ENCODE measurements around the gene ADCK1.
"Not testable (repeated sequence)": the region's sequence is repeated elsewhere in the genome, so short reads cannot be mapped to it uniquely, and the experiment has no call there.

ADCK1 gene

DNA sequence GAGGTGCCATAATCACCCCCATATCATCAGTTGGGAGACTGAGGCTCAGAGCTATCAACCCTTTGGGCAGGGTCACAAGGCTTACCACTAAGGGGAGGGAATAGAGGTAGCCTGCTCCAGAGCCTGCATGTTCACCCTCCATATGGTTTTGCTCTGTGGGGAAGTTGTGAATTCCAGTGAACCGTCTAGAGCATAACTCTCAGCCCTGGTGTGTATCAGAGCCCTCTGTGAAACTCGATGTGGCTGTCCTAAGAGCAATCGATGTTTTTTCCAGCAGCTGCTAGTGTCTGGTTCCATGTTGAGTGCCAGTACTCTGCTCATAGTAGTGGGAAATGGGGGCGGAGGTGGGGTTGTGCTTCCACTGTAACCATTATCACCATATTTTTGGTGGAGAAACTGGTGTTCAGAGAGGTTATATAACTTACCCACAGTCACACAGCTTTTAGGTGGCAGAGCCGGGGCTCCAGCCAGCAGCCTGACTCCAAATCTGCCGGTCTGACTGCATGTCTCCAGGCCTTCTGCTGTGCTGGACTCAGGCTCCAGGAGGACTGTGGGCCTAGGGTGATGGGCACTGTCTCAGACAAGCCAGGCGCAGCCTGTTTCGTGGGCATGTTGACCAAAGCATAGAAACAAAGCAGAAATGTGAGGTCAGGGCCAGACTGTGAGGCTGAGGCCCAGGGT is 104.2 kb downstream of the ADCK1 start:
- DNase-seq: no peak

DNA sequence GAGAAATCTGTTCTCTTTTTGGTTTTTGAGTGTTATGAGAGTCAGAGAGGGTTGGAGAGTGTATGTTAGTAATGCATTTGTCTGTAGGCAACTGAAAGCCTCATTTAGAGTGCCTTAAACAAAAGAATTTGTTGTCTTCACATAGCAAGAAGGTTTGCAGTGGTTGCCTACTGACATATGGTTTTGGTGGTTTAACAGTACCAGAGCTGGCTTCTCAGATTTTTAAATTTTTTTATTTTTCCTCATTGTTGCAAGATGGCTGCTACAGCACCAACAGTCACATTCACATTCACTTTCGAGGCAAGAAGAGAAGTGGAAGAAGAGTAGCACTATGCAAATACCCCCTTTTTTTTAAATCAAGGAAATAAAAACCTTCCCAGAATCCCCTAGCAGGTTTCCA is 106.5 kb downstream of the ADCK1 start:
- DNase-seq: no peak

DNA sequence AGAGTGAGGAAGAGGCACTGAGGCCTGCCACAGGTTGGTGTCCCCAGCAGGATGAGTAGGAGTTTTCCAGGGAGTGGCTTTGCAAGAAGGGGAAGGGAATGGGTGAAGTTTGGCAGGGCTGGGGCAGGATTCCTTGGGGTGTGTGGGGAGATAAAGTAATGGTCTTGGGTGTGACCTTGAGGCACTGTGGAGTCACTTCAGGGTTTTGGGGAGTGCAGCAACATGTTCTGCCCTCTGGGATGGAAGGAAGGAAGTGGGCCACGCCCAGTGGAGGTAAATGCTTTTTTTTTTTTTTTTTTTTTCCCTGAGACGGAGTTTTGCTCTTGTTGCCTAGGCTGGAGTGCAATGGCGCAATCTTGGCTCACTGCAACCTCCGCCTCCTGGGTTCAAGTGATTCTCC is 108.9 kb downstream of the ADCK1 start:
- DNase-seq: no peak

DNA sequence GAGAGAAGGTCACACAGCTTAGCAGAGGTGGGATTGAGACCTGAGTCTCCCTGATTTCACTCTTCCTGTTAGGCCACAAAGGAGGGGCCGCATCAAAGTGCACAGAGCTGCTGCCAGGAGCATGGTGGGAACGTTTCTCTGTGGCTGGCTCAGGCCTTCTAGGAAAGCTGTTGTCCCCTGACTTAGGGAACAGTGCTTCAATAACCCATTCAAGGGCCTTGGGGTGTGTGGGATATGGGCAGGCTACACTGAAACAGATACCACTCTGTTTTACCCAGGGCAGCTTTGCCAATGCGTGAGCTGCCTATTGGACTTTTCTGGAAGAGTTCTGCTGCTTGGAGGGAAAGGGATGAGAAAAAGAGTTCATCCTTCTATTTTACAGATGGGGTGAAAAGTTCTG is 110.0 kb downstream of the ADCK1 start:
- DNase-seq: no peak

DNA sequence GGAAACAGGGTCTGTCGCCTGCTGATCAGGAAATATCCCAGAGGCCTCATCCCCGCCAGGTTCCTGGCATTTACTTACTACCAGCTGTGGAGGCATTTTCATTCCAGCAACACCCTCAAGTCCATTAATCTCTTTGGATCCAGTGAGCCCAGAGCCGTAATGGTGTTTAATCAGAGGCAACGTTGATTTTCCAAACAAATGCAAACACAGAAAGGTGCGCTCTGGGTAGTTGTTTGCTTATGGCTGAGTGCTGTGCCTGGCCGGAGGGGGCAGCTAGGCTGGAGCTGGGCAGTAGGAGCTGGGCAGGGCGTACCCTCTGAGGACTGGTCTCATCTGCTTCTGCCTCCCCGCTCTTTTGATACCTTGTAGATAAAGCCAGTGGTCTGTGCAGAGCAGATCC is 110.6 kb downstream of the ADCK1 start:
- no peak for DNase-seq

DNA sequence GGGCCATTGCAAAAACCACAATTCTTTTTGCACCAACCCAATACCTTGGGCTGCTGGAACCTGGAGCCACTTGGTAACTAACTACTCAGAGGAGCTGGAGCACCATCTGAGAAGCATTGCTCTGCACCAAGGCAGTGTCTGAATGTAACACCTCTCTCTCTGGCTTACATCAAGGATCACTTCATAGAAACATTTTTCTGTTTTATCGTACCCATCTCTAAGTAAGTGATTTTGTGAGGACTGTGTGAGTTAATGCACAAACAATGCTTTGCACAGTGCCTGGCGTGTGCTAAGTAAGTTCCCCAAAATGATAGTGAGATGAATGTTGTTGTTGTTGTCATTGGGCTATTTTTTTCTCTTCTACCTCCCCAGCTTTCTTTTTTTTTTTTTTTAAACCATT is 111.4 kb downstream of the ADCK1 start:
- DNase-seq: no peak

DNA sequence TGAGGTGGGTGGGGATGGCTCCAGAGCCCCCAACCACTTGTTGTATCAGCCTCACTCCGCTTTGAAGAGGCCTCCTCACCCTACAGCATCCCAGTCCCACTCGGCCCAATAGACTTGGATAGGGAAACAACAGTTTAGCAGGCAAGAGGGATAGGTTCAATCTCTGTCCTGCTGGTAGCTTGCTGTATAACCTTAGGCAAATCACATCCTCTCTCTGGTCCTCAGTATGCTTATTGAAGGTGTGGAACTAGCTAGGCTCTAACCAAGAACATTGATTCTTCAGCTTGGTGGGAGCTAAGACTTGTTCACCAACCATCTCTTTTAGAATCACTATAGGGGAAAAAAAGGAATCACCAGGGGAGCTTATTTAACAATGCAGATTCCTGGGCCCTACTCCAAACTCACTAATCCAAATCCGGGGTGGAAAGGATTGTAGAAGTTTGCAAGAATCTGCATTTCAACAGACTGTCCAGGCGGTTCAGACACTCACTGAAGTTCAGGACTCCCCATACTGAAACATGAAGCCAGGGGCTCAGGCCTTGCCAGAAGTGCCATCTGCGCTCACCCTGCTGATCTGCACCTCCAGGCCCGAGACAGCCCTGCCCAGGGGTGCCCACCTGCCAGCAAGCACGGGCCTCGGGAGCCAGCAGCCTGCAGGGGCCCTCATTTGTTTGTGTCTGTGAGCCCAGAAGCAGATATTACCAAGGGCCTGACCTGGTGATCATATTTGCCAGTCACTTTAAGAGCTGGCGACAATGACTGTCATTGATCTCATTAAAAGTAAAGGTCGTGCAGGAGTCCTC is 113.0 kb downstream of the ADCK1 start:
- no peak for DNase-seq

DNA sequence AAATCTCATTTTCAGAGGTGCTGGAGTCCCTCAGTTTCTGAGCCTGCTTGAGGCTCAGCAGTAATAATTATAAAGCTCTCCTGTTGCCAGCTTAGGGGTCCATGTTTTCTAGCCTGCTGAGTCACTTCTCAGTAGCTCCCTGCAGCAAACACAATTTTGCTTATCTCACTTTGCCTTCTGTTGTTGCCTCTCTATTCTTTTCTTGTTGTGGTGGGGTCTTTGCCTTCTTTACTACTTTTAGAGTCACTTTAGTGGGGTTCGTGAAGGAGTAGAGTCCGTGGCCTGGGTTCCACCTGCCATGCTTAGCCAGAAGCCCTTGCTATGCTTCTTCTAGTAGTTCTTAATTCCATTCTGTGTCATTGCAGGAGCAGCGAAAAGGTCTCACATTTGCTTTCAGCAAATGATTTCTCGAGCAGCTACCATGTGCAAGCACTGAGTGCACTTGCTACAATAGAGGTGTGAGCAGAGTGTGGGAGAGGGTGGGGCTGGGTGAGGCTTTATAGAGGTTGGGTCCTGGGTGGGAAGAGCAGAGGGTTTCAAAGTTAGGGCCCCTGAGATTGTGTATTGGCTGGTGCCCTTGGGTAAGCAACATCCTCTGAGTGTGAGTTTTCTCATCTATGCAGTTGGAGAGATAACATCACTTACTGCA is 114.3 kb downstream of the ADCK1 start:
- DNase-seq: no peak

DNA sequence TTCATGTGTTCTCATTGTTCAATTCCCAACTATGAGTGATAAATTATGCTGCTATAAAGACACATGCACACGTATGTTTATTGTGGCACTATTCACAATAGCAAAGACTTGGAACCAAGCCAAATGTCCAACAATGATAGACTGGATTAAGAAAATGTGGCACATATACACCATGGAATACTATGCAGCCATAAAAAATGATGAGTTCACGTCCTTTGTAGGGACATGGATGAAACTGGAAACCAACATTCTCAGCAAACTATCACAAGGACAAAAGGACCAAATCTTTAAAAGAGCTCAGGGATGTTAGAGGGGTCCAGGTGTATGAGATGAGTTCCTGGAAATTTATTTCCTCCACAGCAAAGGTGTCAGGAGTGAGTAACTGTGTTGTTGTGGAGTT is 115.5 kb downstream of the ADCK1 start:
- DNase-seq: not testable (repeated sequence)

DNA sequence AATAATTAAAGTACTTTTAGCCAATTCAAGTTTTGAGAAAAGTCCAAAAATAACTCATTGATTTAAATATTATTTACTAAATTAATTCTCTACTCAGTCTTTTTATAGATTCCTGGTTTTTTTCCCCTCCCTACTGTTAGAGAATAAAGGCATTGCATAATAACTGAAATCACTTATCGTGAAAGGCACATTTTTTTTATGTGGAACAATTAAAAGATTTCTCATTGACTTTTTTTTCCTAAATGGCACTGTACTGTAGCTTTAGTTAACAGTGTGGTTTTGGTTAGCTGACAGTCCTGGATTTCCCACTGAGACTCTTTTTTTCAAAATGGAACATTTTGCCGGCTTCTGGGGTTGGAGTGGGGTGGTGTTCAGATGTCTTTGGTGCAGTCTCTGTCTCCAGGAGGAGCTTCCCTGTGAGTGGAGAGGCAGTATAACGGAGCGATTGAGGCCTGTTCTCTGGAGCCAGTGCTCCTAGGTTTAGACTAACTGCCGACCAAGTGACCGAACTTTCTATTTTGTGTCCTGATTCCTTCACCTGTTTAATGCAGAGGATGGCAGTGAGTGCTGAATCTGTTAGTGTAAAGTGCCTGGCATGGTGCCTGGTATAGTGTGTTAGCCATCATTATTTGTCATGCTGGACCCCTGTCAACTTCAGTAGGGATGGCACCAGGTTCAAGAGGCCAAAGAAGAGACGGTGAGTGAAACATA is 117.7 kb downstream of the ADCK1 start:
- DNase-seq: no peak

DNA sequence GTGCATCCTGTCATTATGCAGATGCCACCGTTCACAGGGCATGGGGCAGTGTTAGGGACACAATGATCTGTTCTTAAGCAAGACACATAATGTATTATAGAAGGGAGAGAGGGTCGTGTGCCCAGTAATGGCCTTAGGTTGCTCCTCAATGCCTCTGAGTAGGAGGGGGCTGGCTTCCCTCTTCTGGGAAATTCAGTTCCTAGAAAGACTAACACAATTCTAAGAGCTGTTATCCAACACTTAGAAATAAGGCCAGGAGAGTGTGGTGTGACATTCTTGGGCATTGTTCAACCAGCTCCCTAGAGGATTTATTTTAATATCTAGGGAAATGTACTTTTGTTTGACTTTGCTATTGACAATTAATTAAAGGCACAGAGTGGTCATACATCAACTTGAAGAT is 118.5 kb downstream of the ADCK1 start:
- no peak for DNase-seq

DNA sequence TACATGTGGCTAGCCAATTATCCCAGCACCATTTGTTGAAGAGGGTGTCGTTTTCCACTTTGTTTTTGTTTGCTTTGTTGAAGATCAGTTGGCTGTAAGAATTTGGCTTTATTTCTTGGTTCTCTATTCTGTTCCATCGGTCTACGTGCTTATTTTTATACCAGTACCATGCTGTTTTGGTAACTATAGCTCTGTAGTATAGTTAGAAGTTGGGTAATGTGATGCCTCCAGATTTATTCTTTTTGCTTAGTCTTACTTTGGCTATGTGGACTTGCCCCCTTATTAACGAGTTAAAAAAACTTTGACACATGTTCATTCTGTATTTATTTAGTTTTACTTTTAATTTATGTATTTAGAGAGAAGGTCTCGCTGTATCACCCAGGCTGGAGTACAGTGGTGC is 120.4 kb downstream of the ADCK1 start:
- DNase-seq: no peak

DNA sequence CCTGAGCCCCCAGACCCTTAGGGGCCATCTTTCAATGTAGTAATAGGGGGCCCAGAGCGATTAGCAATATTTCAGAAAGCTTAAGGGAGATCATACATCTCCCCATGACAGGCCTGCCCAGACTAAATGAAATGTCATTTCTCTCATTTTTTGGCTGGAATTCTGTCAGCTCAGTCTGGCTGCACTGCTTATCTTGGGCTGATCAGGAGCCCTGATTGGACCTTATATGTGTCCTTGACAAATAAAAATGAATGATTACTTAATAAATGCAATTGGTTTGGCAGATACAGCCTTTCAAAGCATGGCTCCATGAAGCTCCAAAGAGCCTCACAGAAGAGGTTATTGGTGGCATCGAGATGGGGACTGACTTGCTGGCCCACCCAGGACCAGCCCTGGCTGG is 121.9 kb downstream of the ADCK1 start:
- DNase-seq: no peak

DNA sequence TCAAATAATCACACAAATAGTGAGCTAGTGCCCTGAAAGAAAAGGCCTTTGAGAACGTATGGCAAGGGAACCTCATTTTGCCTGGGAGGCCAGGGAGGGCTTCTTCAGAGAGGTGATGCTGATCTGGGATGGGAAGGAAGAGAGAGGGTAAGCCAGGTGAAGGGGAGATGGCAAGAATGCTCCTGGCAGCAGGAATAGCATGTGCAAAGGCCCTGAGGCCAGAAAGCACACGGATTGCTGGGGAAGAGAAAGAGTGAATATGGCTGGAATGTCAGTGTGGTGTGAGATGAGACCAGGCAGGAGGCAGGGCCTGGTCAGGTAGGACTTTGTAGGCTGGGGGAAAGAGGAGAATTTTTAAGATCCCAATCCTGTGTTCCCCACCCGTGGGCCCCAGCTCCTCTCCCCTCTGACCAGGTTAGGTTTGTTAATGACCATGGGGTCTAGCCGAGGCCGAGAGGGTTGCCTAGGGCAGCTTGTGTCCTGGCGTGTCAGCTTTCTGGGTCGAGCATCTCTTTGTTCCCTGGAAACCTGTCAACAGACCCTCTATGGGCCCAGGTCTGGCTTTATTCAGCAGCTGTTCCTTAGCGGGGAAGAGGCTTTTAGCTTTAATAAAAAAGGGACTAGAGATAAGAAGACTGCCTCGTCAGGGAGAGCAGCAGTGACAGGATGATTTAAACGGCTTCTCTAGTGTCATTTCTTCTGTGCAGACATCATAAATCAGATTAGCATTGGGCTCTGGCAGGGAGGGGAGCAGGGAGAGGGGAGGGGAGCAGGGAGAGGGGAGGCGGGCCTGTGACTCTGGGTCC is 123.4 kb downstream of the ADCK1 start:
- DNase-seq: no peak

DNA sequence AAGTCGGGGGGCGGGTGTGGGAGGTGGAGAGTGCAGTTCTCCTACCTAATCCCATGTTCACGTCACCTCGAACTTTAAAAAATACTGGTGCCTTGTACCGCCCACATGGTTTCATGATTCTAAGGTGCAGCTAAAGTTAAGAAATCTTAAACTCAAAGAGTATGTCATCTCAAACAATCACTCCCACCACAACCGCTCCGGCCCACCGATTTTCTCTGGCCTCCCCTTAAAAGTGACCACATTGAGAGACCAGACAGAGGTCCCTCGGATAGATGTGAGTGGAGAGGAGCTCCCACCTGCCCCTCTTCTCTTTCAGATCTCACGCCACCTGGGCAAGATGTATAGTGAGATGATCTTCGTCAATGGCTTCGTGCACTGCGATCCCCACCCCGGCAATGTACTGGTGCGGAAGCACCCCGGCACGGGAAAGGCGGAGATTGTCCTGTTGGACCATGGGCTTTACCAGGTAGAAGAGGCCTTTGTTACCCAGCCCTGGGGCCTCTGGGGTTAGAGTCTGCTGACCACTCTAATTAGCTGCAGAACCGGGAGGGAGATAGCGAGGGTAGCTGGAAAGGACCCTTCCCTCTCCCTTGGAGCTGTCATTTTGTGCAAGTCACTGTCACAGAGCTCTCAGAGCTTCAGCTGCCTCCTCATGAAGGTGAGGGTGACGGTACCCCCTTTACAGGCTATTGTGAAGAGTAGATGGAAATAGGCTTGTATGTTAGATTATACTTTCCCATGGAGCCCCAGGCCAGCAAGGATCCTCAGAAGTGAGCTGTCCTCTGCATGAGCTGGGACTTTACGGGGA is 124.4 kb downstream of the ADCK1 start:
- DNase-seq: no peak

DNA sequence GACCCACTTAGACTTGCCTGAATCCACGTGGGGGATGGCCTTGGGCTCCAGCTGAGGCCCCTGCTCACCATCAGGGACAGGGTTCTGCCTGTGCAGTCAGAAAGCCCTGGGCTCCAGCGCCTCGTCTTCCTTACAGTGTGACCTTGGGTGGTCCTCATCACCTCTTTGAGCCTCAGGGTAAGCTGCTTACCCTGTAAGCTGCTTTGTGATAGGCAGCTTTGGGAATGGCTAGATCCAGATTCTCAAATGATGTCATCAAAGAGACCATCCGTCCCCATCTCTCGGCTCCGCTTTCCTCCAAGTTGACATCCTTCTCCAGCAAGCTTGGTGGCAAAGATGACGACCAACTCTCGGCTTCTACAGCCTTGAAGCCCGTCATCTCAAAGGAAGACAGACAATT is 127.0 kb downstream of the ADCK1 start:
- DNase-seq: no peak

DNA sequence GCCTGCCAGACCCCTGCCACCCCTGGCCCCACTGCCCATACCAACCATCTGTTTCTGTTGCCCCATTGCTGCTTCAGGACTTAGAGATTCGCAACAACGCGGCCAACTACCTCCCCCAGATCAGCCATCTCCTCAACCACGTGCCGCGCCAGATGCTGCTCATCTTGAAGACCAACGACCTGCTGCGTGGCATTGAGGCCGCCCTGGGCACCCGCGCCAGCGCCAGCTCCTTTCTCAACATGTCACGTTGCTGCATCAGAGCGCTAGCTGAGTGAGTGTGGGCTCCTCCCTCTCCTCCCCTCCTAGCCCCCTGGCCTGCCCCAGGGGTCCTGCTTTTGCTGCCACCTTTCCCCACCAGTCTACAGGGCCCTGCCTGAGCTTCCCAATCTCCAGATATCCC is 131.5 kb downstream of the ADCK1 start:
- no peak for DNase-seq

DNA sequence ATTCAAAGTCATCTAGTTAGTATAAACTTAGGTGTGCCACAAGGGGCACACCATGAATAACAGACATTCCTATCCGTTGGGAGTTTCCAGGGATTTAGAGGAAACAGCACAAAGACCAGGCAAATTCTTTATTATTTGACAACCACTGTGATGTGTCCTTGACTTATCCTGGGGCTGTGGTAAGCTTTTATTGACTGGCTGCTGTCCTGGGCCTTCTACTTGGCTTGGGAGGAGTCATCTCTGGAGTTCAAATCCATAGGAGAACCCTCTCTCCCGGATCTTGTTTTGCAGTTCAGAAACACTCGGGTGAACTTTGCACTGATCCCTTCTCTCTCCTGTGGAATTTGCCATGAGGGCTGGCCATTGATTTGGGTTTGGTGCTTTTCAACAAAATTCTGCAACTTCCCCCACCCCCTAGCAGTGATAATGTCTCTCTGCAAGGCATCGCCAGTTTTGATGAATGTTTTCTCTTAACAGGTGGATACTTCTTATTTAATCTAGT is 136.3 kb downstream of the ADCK1 start:
- DNase-seq: no peak

DNA sequence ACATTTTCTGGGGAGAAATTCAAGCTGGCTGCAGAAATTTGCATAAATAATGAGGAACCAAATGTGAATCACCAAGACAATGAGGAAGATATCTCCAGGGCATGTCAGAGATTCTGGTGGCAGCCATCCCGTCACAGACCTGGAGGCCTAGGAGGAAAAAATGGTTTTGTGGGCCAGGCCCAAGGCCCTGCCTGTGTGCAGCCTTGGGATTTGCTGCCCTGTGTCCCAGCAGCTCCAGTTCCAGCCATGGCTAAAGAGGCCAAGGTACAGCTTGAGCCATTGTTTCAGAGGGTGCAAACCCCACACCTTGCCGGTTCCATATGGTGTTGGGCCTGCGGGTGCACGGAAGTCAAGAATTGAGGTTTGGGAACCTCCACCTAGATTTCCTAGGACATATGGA is 147.5 kb downstream of the ADCK1 start:
- DNase-seq: no peak

DNA sequence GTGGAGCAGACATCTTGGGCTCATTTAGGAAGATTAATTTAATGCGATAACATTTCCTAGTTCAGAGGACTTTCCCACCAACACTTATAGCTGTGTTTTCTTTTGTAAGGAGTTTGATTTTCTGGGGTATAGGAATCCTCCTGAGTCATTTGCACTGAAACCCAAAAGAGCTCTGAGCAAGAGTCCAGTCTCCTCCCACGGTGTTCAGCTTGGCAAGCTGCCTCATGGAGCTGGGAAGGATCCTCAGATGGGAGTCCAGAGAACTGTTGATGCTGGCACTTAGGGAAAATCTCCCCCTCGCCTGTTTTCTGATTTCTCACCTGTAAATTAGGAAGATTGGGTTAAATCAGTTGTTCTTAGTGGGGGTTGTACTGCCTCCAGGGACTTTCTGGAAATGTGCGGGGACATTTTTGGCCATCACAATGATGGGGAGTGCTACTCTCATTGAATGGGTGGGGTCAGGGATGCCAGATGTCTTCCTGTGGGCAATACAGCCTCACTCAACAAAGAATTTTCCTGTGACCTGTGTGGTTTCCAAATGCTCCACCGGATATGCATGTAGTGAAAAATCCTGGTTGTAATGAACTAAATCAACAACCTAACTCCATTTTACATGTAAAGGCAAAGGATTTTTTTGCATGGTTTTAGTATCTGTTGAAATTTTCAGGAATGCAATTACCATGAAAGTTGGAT is 150.6 kb downstream of the ADCK1 start:
- DNase-seq: no peak

Data from activated CD4-positive, alpha-beta T cell treated with anti-CD3 and anti-CD28 coated beads, Interleukin-10, Interleukin-2, amounts not matched to agents 100 ng/mL and 50 ng/mL, durations not matched to agents 16 hours and 8 hours (primary cell).